Measurements from ENCODE around the gene DENND1A.

DNA sequence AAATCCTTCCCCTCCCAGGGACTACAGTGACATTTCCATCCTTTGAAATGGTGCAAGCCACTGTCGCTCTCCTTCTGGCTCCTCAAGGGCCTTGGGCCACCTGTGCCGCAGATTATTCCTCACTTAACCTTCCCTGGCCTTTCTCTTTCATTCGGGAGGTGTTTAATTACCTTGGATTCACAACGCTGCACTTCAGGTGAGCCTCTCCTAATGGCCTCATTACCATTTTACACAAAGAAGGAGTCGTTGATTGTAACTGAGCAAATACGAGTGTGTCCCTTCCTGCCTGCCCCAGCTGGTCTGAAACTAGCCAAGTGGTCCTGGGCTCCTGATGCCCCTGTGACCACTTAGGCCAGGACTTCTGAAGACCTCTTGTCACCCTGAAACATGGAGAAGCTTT lies 368.9 kb downstream of the DENND1A start:
- no peak for TF ChIP-seq YY1 (IDR thresholded peaks at IDR 0.05; ENCODE audit: insufficient read depth, insufficient read length)
- TF ChIP-seq ZNF274 (IDR thresholded peaks at IDR 0.05; ENCODE audit: low read depth, low read length) = no peak
- no peak for TF ChIP-seq SUZ12 (IDR thresholded peaks at IDR 0.05; ENCODE audit: extremely low read depth, insufficient read depth, insufficient read length)

Data from NT2/D1 (cell line).